Activated naive CD4-positive, alpha-beta T cell treated with anti-CD3 and anti-CD28 coated beads, Interleukin-2, amount 50 U/mL, for 24 hours (primary cell): ENCODE results near the gene SORBS2.

Source experiments
- H3K27ac Mint-ChIP-seq: one replicate; pipeline ENCODE4 v1.8.0; 2021; ENCODE audit warnings: mild to moderate bottlenecking, mixed read lengths
- H3K27me3 Mint-ChIP-seq: one replicate; pipeline ENCODE4 v1.8.0; 2021; ENCODE audit warnings: mixed read lengths
- H3K36me3 Mint-ChIP-seq: one replicate; pipeline ENCODE4 v1.8.0; 2021; ENCODE audit warnings: mixed read lengths
- H3K4me1 Mint-ChIP-seq: one replicate; pipeline ENCODE4 v1.8.0; 2021; ENCODE audit warnings: mixed read lengths
- H3K4me3 Mint-ChIP-seq: one replicate; pipeline ENCODE4 v1.8.0; 2021; ENCODE audit warnings: mild to moderate bottlenecking, mixed read lengths
- H3K9me3 Mint-ChIP-seq: one replicate; pipeline ENCODE4 v1.8.0; 2021; ENCODE audit warnings: mixed read lengths

The SORBS2 gene

DNA sequence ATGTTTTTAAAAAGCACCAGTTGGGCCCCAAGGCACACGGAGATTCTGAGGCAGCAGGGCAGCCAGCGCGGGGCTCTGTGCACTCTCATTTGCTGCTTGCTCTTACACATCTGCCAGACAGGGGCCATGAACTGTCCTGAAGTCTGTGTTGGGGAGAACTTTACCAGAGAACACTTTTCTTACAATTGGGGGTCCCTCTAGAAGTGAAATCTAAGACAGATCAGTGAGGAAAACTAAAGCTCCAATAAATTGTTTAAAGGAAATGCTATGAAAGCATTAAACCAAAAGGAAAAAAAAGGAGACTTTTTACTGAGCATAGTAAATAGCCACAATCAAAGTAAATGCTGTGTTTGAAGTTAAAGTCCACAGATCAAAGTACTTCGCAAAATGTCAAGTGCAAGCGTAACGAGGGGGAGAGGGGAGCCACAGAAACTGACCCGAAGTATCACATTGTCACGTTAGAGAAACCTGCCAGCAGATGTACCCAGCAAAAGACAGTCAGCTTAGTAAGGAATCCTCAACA lies 37.8 kb downstream of the SORBS2 start:
- Mint-ChIP-seq H3K27ac (no peak overlapping the region), H3K36me3 (no peaks in the 10 kb centered on the region), H3K4me1 (no peaks in the 10 kb centered on the region), H3K27me3 (peaks cover 4% of the 10 kb centered on the region), H3K4me3 (no peak overlapping the region), H3K9me3 (no peaks in the 10 kb centered on the region)

DNA sequence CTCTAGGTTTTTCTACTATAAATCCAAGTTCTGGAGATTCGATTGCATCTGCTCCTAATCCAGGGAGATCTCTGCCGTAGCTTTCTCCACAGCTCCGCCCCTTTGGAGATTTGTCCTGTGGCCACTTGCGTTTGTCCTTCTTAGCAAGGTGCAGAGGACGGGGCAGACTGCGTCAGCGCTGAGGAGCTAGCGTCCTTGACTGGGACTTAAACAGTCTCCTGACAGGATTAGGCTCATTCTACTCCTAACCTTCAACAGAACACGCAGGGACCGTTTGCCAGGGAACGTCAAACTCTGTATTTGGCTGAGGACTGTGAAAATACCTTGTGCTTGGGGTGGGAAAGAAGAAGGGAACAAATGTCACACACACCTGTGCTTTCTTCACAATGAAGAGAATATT lies 38.6 kb downstream of the SORBS2 start:
- Mint-ChIP-seq H3K36me3 (no peaks in the 10 kb centered on the region), H3K4me3 (no peak overlapping the region), H3K27ac (no peak overlapping the region), H3K27me3 (peaks cover 4% of the 10 kb centered on the region), H3K9me3 (no peaks in the 10 kb centered on the region), H3K4me1 (no peaks in the 10 kb centered on the region)

DNA sequence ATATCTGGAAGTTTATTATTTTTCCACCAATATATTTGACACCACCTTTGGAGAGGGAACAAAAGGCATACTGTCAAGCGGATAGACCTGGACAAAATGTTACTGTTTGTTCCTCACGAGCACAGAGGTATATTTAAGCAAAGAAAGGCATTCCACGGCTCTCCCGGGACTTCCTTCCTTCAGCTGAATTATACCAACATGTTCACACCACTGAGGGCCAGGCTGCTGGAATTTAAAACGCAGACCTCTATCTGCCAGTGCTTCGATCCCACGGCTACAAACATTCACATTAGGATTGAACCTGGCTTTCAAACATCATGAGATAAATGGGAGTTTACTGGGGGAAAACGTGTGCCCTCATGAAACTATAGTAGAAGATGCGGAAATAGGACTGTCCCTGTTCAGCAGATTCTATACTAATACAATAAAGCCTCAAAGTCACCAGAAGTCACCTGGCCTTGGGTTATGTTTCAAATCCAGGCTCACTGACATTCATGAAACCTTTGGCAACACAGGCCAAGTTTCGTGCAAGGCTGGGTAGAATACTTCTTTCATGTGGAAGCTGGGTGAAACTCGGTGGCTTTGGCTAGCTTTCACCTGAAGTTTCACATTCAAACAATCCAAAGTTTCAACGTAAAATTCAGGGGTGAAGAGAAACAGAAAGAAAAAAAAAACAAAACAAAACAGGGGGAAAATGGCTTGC lies 39.5 kb downstream of the SORBS2 start:
- Mint-ChIP-seq H3K36me3 (no peaks in the 10 kb centered on the region), H3K27me3 (peaks cover 4% of the 10 kb centered on the region), H3K9me3 (no peaks in the 10 kb centered on the region), H3K27ac (no peak overlapping the region), H3K4me3 (no peak overlapping the region), H3K4me1 (no peaks in the 10 kb centered on the region)

DNA sequence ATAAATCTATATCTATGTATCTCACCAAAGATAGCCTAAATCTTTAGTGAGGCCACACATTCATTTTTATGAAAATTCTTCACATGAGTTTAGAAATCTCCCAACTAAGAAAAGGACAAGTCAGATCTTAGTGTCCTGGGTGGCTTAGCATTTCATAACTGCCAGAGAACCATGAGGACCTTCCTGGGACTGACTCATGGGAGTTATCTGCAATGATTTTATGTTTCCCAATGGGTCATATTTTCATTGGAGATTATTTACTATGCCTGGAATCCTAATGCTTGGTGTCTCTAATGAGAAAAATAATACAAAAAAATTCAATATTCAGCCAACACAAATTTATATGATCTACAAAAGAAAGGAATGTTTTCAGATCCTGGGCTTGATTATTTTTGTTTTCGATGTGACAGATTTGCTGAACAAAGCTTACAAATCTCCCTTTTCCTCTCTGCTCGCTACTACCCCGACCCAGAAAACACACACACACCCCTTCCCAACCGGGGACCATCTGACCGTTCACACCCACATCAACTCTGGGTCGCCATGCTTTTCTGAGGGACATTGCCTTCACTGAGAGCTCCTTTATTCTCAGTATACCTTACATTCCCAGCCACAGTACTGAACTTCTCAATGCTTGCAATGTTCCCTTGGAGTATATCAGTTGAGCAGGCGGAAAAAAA lies 40.1 kb downstream of the SORBS2 start:
- Mint-ChIP-seq H3K4me1 (no peaks in the 10 kb centered on the region), H3K4me3 (no peak overlapping the region), H3K9me3 (no peaks in the 10 kb centered on the region), H3K36me3 (no peaks in the 10 kb centered on the region), H3K27ac (no peak overlapping the region), H3K27me3 (peaks cover 4% of the 10 kb centered on the region)

DNA sequence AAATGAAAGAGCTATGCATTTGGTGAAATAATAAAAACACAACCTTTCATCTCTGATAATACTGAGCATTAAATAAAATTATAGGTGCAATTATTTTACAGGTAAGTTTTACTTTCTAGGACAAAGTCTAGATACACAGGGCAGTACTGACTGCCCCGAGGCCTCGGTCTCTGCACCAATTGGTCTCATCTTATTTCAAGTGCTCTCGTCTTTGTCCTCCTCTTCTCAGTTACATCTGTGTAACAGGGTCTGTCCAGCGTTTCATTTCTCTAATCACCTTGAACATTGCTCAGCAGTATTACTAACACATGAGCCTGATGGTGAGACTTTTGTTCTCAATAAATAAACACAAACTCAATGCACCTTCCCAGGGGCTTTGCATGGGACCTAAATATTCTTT lies 44.5 kb downstream of the SORBS2 start:
- Mint-ChIP-seq H3K27ac (no peak overlapping the region), H3K4me1 (no peaks in the 10 kb centered on the region), H3K36me3 (no peaks in the 10 kb centered on the region), H3K27me3 (no peaks in the 10 kb centered on the region), H3K4me3 (no peak overlapping the region), H3K9me3 (no peaks in the 10 kb centered on the region)

DNA sequence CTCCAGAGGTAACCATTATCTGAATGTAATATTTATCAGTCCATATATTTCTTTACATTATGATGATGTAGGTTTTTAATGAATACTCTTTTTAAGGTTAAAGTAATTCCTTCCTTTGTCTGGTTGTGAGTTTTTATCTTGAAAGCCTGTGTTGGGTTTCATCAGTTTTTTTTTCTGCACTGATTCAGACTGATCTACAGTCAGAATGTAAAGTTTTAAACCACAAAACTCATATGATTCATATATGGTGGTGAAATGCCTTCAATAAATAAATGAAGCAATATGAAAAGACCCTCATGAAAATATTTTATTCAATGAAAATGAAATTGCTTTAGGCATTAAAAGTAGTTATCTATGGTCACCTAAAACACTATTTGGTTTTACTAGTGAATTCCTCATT lies 47.1 kb downstream of the SORBS2 start:
- H3K36me3 Mint-ChIP-seq = no peaks in the 10 kb centered on the region
- H3K27me3 Mint-ChIP-seq = peaks cover 5% of the 10 kb centered on the region
- H3K4me1 Mint-ChIP-seq = no peaks in the 10 kb centered on the region
- no peak overlapping the region for H3K27ac Mint-ChIP-seq
- no peaks in the 10 kb centered on the region for H3K9me3 Mint-ChIP-seq
- no peak overlapping the region for H3K4me3 Mint-ChIP-seq

DNA sequence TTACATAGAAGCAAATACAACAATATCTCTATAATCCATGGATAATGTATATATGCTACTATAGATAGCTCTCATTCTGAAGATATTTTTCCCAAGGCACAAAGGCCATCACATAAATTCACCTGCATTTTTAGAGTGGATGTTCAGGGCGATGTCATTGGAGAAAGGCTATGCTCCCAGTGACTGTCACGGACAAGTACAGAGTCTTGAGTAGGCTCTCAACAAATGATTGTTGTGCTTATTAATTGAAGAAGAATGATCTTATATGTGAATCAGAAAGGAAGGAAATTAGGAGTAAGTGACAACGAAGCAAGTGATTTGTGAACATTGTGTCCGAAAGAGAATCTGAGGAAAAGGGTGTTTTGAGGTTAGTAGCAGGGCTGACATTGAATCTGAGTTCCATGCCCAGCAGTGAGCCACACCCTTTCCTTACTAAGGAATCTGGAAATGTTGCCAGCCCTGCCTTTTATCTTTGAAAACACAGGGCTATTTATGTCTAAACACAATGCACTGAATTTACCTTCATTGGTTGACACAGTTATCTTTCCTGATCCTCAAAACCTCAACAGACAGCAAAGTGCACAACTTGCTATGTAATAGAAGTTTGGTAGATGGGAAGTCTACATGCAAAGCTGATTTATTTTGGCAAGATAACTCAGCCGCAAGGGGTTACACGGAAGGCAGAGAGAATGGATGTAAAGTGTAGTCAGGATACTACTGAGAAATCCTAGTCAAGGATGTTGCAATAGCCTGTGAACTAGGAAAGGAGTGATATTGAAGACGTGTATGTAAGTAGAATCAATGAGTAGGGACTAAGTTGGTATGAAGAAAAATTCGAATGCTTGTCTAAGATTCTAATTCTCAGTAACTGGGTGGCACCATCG lies 50.4 kb downstream of the SORBS2 start:
- Mint-ChIP-seq H3K9me3 (peaks cover 6% of the 10 kb centered on the region), H3K36me3 (no peaks in the 10 kb centered on the region), H3K27me3 (peaks cover 5% of the 10 kb centered on the region), H3K27ac (no peak overlapping the region), H3K4me1 (no peaks in the 10 kb centered on the region), H3K4me3 (no peak overlapping the region)

GRCh38 chr4:185758807-185759206 lies 53.2 kb downstream of the SORBS2 start:
- H3K36me3 Mint-ChIP-seq = no peaks in the 10 kb centered on the region
- peaks cover 6% of the 10 kb centered on the region for H3K9me3 Mint-ChIP-seq
- peaks cover 10% of the 10 kb centered on the region for H3K27me3 Mint-ChIP-seq
- no peak overlapping the region for H3K27ac Mint-ChIP-seq
- H3K4me3 Mint-ChIP-seq = no peak overlapping the region
- H3K4me1 Mint-ChIP-seq = no peaks in the 10 kb centered on the region

DNA sequence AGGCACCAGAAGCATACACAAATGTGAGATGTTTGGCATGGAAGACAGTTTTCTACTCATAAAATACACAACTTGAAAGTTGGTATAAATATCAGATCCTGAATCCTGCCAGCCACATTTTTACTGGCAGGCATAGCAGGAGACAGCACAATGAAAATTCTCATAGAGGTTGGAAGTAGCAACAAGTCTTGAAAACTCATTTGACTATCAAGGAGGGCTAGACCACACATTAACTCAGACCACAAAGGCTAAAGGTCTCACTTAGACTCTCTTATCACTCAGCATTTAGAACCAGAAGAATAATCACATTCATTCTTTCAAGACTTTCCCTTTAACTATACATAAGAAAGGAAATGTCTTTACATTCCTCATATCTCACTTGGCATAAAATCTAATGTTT lies 56.5 kb downstream of the SORBS2 start:
- no peaks in the 10 kb centered on the region for H3K4me1 Mint-ChIP-seq
- no peak overlapping the region for H3K27ac Mint-ChIP-seq
- peaks cover 7% of the 10 kb centered on the region for H3K27me3 Mint-ChIP-seq
- H3K36me3 Mint-ChIP-seq = no peaks in the 10 kb centered on the region
- H3K4me3 Mint-ChIP-seq = no peak overlapping the region
- peaks cover 6% of the 10 kb centered on the region for H3K9me3 Mint-ChIP-seq

DNA sequence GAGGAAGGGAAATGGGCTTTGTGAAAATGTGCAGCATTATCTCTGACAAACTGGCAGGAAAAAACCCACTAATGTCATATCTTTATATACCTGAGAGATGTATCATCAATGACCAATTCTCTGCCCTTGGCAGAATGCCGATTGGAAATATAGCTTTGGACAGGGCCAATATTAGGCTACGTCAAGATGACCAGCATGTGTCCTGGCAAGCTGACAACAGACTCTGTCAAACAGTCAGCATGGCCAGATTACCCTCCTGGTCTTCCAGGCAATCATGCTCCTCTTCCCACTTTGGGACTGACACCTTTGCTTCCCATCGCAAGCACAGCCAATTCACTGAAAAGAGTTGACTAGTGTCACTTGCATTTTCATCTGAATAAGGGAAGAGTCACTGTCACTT lies 57.0 kb downstream of the SORBS2 start:
- H3K9me3 Mint-ChIP-seq = peaks cover 6% of the 10 kb centered on the region
- no peaks in the 10 kb centered on the region for H3K36me3 Mint-ChIP-seq
- H3K27ac Mint-ChIP-seq = no peak overlapping the region
- peaks cover 7% of the 10 kb centered on the region for H3K27me3 Mint-ChIP-seq
- H3K4me1 Mint-ChIP-seq = no peaks in the 10 kb centered on the region
- H3K4me3 Mint-ChIP-seq = no peak overlapping the region

DNA sequence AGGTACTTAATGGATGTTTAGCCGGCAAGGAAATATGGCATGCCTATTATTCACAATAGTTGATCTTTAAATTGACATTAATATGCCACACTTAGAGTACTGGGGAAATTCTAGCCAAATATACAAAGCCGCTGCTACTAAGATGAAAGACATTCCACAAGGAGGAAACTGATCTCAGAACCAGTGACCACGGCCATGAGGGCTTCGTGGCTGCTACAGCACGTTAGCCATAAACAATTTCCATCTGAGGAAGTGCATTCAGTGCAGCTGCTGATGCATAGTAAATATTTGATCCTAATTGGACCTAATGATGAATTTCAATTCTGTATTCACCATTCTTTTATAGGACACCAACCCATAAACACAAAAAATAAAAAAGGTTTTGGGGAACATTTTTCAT lies 59.1 kb downstream of the SORBS2 start:
- no peak overlapping the region for H3K4me3 Mint-ChIP-seq
- no peaks in the 10 kb centered on the region for H3K4me1 Mint-ChIP-seq
- H3K36me3 Mint-ChIP-seq = no peaks in the 10 kb centered on the region
- no peak overlapping the region for H3K27ac Mint-ChIP-seq
- no peaks in the 10 kb centered on the region for H3K9me3 Mint-ChIP-seq
- H3K27me3 Mint-ChIP-seq = peaks cover 11% of the 10 kb centered on the region

DNA sequence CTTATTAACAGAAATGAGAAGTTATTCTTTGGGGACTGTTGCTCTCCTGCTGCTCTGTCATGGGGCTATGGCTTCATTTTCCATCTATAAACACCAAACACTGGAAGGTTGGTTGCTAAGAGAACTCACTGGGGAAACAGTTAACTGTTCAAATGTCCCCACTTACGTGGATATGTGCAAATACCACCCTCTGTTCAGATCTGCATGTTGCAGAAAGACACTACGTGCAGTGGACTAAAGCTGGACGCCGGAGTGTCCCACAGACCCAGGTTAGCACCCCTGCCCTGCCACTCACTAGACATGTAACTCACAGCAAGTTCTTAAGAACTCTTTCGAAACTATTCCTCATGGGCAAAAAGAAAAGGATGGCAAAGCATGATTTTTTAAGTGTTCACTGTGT lies 62.1 kb downstream of the SORBS2 start:
- Mint-ChIP-seq H3K9me3 (no peaks in the 10 kb centered on the region), H3K4me3 (no peak overlapping the region), H3K36me3 (no peaks in the 10 kb centered on the region)

DNA sequence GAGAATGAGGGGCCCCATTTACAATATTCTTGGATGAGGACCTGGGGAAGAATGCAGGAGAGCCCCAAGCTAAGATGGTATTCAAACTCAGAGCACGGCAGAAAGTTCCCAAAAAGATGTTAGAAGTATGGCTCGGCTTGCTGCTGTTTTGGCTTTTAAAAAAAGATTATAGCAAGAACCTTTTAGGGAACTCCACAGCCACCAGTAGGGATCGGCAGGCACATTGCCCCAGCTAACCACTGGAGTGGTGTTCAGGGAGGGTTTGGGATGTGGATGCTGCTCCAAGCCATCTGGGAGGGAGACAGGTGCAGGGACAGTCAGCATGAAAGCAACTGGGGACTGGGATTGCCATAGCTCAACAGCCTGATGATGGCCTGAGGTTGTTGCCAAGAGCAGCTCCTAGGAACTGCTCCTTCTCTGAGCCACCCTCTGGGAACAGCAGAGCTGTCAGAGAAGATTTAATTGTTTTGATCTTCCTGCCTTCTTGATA lies 63.0 kb downstream of the SORBS2 start:
- no peak overlapping the region for H3K4me3 Mint-ChIP-seq
- H3K27ac Mint-ChIP-seq = no peak overlapping the region
- H3K27me3 Mint-ChIP-seq = peaks cover 14% of the 10 kb centered on the region
- H3K4me1 Mint-ChIP-seq = no peaks in the 10 kb centered on the region
- no peaks in the 10 kb centered on the region for H3K9me3 Mint-ChIP-seq
- H3K36me3 Mint-ChIP-seq = no peaks in the 10 kb centered on the region

More for the DNA sequence above, 62.1 kb downstream of the SORBS2 start:
- peaks cover 15% of the 10 kb centered on the region for H3K27me3 Mint-ChIP-seq
- H3K27ac Mint-ChIP-seq = no peak overlapping the region
- H3K4me1 Mint-ChIP-seq = no peaks in the 10 kb centered on the region

- Mint-ChIP-seq H3K36me3 (no peaks in the 10 kb centered on the region), H3K27me3 (peaks cover 10% of the 10 kb centered on the region), H3K4me3 (no peak overlapping the region), H3K9me3 (no peaks in the 10 kb centered on the region), H3K27ac (no peak overlapping the region), H3K4me1 (no peaks in the 10 kb centered on the region)
Measured at GRCh38 chr4:185745891-185746290, 66.1 kb downstream of the SORBS2 start.

GRCh38 chr4:185744946-185745345 lies 67.0 kb downstream of the SORBS2 start:
- H3K4me3 Mint-ChIP-seq = no peak overlapping the region
- H3K27ac Mint-ChIP-seq = no peak overlapping the region
- no peaks in the 10 kb centered on the region for H3K36me3 Mint-ChIP-seq
- no peaks in the 10 kb centered on the region for H3K4me1 Mint-ChIP-seq
- no peaks in the 10 kb centered on the region for H3K9me3 Mint-ChIP-seq
- peaks cover 10% of the 10 kb centered on the region for H3K27me3 Mint-ChIP-seq

DNA sequence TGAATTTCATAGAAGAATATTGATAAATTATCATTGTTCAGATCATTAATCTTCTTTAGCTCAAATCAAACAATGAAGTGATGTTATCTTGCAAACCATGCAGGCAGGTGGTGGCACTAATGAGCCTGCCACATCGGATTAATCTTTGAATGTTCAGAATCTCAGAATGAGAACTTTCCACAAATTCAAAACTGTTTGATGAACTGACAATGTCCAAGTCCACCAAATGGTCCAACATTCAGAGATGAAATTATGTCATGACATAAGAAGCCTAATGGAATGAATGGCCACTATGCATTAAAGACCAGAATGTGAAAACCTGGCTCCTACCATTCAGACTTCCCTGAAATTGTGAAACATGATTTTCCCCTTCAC lies 67.5 kb downstream of the SORBS2 start:
- Mint-ChIP-seq H3K27me3 (peaks cover 10% of the 10 kb centered on the region), H3K4me1 (no peaks in the 10 kb centered on the region), H3K4me3 (no peak overlapping the region), H3K9me3 (no peaks in the 10 kb centered on the region), H3K27ac (no peak overlapping the region), H3K36me3 (no peaks in the 10 kb centered on the region)
